Measurements from ENCODE around the gene KRTAP10-4. TPM values are rescaled to one million over a fixed set of nuclear protein-coding genes. Genes with fewer than 3 reads are reported as not detected.

The KRTAP10-4 gene
- total and polyA plus RNA-seq, 2 donors (not counting 3 experiments of a cell fraction or from before 2014, with no cell fraction given), result not detected

DNA sequence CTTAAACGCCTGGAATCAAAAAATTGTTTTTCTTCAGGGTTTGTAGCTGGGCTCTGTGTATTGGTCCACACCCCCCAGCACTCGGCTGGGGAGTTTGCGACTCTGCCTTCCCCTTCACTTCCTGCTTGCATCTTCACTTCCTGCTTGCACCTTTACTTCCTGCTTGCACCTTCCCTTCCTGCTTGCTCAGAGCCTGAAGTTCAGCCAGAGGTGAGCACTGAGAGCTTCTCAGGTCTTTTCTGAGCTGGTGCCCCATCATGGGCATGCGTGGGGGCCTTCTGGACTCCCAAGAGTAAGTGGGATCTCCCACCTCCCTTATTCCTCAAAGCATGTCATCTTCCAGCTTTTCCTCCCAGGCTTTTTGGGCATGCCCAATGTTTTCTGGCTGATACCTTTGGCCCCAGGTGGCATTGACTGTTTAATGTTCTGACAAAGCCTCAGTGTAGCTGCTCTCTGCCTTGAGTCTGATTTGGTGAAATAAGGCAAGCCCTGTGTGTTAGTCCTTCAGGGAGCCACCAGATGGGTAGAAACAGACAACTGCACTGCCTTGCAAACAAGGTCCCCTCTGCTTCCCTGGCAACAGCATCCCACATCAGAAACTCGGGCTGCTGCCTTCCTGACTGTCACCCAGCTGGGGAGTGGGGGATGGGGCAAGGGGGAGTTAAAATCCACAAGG is 25.7 kb upstream of the KRTAP10-4 start:
- H3K36me3 ChIP-seq (ENCODE audit: control insufficient read depth in 2 of 2, extremely low read depth in 1 of 2, insufficient read depth in 2 of 2, low read length in 2 of 2), result no peaks in the 10 kb centered on the region
- ChIA-PET CTCF (no interaction called here), POLR2A (no interaction called here)
- H3K27me3 ChIP-seq (ENCODE audit: control insufficient read depth in 2 of 2, insufficient read depth in 2 of 2, low read length in 2 of 2), result peaks cover 3 to 17% of the 10 kb centered on the region in 2 experiments
- H3K79me2 ChIP-seq (ENCODE audit: control insufficient read depth, insufficient read depth, low read length), result no peaks in the 10 kb centered on the region
- dilution Hi-C loops (cut with MboI; ENCODE audit: extremely low pct_ligation_motif_present, low sequenced_read_pairs), result no loop called here
- no peaks in the 10 kb centered on the region for H3K4me1 ChIP-seq (ENCODE audit: control insufficient read depth, extremely low read depth, insufficient read depth, low read length)
- no peaks in the 10 kb centered on the region for H4K20me1 ChIP-seq (replicated peaks; ENCODE audit: control insufficient read depth, extremely low read depth, insufficient read depth, low read length)
- H3K4me2 ChIP-seq (ENCODE audit: insufficient read depth, low read length), result no peak overlapping the region
- BruUV-seq (replicated peaks), result no TSS peak
- no peak overlapping the region for H2AFZ ChIP-seq (ENCODE audit: low read depth, low read length)
- no peak overlapping the region for H3K4me3 ChIP-seq (replicated peaks in 1 of 3; ENCODE audit: insufficient read depth in 1 of 3, low read depth in 1 of 3, low read length in 3 of 3)
- no peak for TF ChIP-seq POLR2AphosphoS5 (IDR thresholded peaks at IDR 0.05; ENCODE audit: insufficient read depth, low read depth, low read length)
- TF ChIP-seq EZH2 (IDR thresholded peaks at IDR 0.05; ENCODE audit: borderline replicate concordance, low read depth, low read length, severe bottlenecking), result no peak
- no peak for TF ChIP-seq CTCF (IDR thresholded peaks at IDR 0.05; ENCODE audit: extremely low read depth in 1 of 2, insufficient read depth in 1 of 2, low read depth in 1 of 2, low read length in 2 of 2)
- TF ChIP-seq POLR2A (IDR thresholded peaks at IDR 0.05; ENCODE audit: low read depth, low read length), result no peak
- TF ChIP-seq, protein P1, sequence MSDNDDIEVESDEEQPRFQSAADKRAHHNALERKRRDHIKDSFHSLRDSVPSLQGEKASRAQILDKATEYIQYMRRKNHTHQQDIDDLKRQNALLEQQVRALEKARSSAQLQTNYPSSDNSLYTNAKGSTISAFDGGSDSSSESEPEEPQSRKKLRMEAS (IDR thresholded peaks at IDR 0.05; ENCODE audit: insufficient read depth, insufficient read length), result no peak
- no peak for TF ChIP-seq MYC (IDR thresholded peaks at IDR 0.05; ENCODE audit: low read depth, low read length)
- TF ChIP-seq FOS (IDR thresholded peaks at IDR 0.05; ENCODE audit: borderline replicate concordance, insufficient read depth, low read length), result no peak
- TF ChIP-seq GATA2 (IDR thresholded peaks at IDR 0.05; ENCODE audit: insufficient read depth, insufficient read length, low read depth, low read length), result no peak
- no peak for TF ChIP-seq JUN (IDR thresholded peaks at IDR 0.05; ENCODE audit: borderline replicate concordance, insufficient read depth, insufficient read length, low read depth)
- FAIRE-seq (no peak), DNase-seq (ENCODE audit: low read depth, low spot score) (no peak)
- H3K27ac ChIP-seq (ENCODE audit: insufficient read depth, low read depth, low read length), result no peak overlapping the region
- no peaks in the 10 kb centered on the region for H3K9me1 ChIP-seq (replicated peaks; ENCODE audit: control insufficient read depth, extremely low read depth, insufficient read depth, low read length)
- H3K9ac ChIP-seq (replicated peaks; ENCODE audit: extremely low read depth, insufficient read depth, low read length), result no peak overlapping the region
- H3K9me3 ChIP-seq (replicated peaks; ENCODE audit: control insufficient read depth, insufficient read depth, low read length), result no peaks in the 10 kb centered on the region
- intact Hi-C loops (cut with micrococcal nuclease), result no loop called here

Measured in endothelial cell of umbilical vein (primary cell).